ENCODE data around the gene SNAP25.

- TF ChIP-seq CTCF (IDR thresholded peaks at IDR 0.05) (no peak), POLR2A (IDR thresholded peaks at IDR 0.05) (no peak), EP300 (IDR thresholded peaks at IDR 0.05) (no peak), POLR2AphosphoS5 (IDR thresholded peaks at IDR 0.05) (no peak)
Measured at GRCh38 chr20:10350188-10350842, 131.7 kb downstream of the SNAP25 start.
